Neutrophil (primary cell): ENCODE data around the gene INPP4B.

Experiments
- H3K27ac ChIP-seq: fragments of 200-600 bp; sonication (generic); 2 replicates; pipeline ENCODE4 v1.5.1; 2016; ENCODE audit warnings: mild to moderate bottlenecking, moderate library complexity
- H3K27me3 ChIP-seq: fragments of 200-600 bp; sonication (generic); 2 replicates; pipeline ENCODE4 v1.6.0; 2016; ENCODE audit warnings: mild to moderate bottlenecking
- H3K36me3 ChIP-seq: fragments of 200-600 bp; sonication (generic); 2 replicates; pipeline ENCODE4 v1.5.1; 2017
- H3K4me1 ChIP-seq, 2 experiments: fragments of 200-600 bp in 1 of 2; sonication (generic) in 1 of 2; 1 replicate in 1 of 2; 2 replicates in 1 of 2; pipeline versions ENCODE4 v1.5.1 to v1.6.1; 2013 to 2016; ENCODE audit warnings: low read depth in 1 of 2, low read length in 1 of 2, mild to moderate bottlenecking in 1 of 2, moderate library complexity in 1 of 2; ENCODE audit not compliant: control insufficient read depth in 1 of 2, insufficient read depth in 1 of 2
- H3K4me3 ChIP-seq, 2 experiments: fragments of 200-600 bp in 1 of 2; sonication (generic) in 1 of 2; 1 replicate in 1 of 2; 2 replicates in 1 of 2; pipeline ENCODE4 v1.5.1; 2013 to 2016; ENCODE audit warnings: low read depth in 1 of 2, low read length in 1 of 2, mild to moderate bottlenecking in 1 of 2, moderate library complexity in 1 of 2
- H3K9me3 ChIP-seq: fragments of 200-600 bp; sonication (generic); 2 replicates; pipeline ENCODE4 v1.5.1; 2016
- CTCF ChIP-seq: fragments of 200-600 bp; sonication (generic); IDR thresholded peaks from 2 replicates; pipeline ENCODE4 v1.5.1; 2016; ENCODE audit warnings: antibody characterized with exemption

The INPP4B gene

DNA sequence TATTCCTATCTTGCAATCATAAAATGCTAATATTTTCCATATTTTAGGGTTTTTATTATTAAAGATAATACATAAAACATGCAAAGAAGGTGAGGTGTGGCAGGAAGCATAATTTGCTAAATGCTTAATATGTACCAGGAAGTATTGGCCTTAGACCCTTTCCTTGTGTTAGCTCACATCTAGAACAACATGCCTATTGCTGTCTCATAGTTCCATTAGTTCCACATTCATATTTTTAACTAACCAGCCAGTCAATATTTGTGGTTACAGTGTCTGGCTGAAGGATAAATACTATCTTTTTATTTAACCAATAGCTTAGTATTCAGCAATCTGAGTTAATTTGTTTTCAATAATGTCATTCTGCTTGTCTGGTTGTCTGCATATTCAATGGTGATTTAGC, 432.6 kb downstream of the INPP4B start:
- Histone ChIP-seq H3K36me3 (no peaks in the 10 kb centered on the region), H3K27me3 (no peaks in the 10 kb centered on the region), H3K4me1 (no peaks in the 10 kb centered on the region), H3K4me3 (no peak overlapping the region), H3K9me3 (no peaks in the 10 kb centered on the region), H3K27ac (no peak overlapping the region)
- TF ChIP-seq CTCF = no peak

DNA sequence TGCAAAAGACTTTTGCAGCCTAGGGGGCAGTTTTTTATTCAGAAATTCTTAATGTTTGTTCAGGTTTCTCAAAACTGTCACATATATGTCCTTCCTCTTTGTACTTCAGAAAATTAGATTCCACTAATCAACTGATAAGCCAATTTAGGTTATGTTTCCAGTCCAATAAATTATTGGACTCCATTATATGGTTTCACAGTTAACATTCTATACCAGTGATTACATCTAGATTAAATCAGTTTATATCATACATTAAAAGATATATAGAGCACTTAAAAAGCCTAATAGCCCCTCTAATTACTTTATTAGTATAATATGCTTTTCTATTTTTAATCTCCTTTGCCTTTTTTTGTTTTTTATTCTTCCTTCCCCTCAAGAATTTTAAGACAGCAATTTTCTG, 434.1 kb downstream of the INPP4B start:
- Histone ChIP-seq H3K27ac (no peak overlapping the region), H3K27me3 (no peaks in the 10 kb centered on the region), H3K4me1 (no peaks in the 10 kb centered on the region), H3K4me3 (no peak overlapping the region), H3K36me3 (no peaks in the 10 kb centered on the region), H3K9me3 (no peaks in the 10 kb centered on the region)
- TF ChIP-seq CTCF = no peak

DNA sequence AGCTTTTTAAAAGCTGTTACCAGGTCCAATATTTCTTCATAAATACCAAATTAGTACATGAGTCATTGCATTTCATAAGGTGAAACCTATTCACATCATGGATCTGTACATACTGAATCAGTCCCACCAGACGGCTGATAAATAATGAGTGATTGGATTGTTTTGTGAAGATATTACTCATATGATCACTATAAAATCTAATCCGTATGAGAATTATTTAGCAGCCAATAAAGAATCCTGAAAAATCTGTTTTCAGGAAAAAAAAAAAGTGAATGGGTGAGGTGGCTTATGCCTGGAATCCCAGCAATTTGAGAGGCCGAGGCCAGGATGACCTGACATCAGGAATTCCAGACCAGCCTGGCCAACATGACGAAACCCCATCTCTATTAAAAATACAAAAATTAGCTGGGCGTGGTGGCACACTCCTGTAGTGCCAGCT, 438.1 kb downstream of the INPP4B start:
- no peaks in the 10 kb centered on the region for H3K9me3 ChIP-seq
- H3K27me3 ChIP-seq = no peaks in the 10 kb centered on the region
- no peak for TF ChIP-seq CTCF
- no peak overlapping the region for H3K4me3 ChIP-seq
- no peaks in the 10 kb centered on the region for H3K36me3 ChIP-seq
- no peak overlapping the region for H3K27ac ChIP-seq
- peaks cover 10 to 12% of the 10 kb centered on the region in 2 experiments for H3K4me1 ChIP-seq

DNA sequence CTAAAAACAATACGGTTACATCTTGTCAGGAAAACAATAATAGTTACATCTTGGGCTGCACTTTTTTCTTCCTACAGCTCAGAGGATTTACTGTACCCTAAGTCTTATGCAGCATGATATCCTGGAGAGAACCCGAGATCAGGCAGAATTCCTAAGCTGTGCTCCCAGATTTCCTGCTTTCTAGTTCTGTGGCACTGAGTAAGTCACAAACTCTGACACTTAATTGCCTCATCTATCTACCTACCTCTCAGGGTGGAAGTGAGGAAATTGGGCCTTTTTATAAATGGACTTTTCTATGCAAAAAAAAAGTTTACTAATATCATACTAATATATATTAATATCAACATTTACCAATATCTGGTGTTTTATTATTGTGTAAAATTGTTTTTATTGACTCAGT, 438.5 kb downstream of the INPP4B start:
- TF ChIP-seq CTCF = no peak
- Histone ChIP-seq H3K4me1 (peaks cover 10 to 12% of the 10 kb centered on the region in 2 experiments), H3K27ac (no peak overlapping the region), H3K4me3 (no peak overlapping the region), H3K9me3 (no peaks in the 10 kb centered on the region), H3K36me3 (no peaks in the 10 kb centered on the region), H3K27me3 (no peaks in the 10 kb centered on the region)

GRCh38 chr4:142406917-142407501, 439.1 kb downstream of the INPP4B start:
- Histone ChIP-seq H3K4me3 (no peak overlapping the region), H3K27ac (no peak overlapping the region), H3K36me3 (no peaks in the 10 kb centered on the region), H3K27me3 (no peaks in the 10 kb centered on the region), H3K9me3 (no peaks in the 10 kb centered on the region), H3K4me1 (peaks cover 10 to 12% of the 10 kb centered on the region in 2 experiments)
- TF ChIP-seq CTCF = no peak

DNA sequence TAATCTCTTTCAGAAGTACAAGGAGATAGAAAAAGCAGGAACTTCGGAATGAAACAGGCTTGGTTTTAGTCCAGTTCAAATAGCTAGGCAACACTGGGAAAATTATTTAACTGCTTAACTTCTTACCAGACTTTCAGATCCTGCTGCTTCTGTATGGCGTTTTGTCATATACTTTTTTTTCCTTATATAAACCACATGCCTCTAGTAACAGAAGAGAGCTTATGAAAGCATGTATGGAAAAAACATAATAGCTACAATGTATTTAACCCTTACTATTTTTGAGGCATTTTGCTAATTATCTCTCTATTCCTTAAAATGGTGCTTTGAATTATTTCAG, 439.6 kb downstream of the INPP4B start:
- Histone ChIP-seq H3K27me3 (no peaks in the 10 kb centered on the region), H3K4me1 (peaks cover 10 to 12% of the 10 kb centered on the region in 2 experiments), H3K9me3 (no peaks in the 10 kb centered on the region), H3K36me3 (no peaks in the 10 kb centered on the region), H3K27ac (no peak overlapping the region), H3K4me3 (no peak overlapping the region)
- no peak for TF ChIP-seq CTCF
